Fibroblast of mammary gland (primary cell): Measurements from ENCODE around the gene TRIM68.

Experiments
- DNase-seq: peaks from one replicate; pipeline ENCODE4 v3.0.0-alpha.2; 2010; ENCODE audit warnings: low read depth
- H3K4me3 ChIP-seq: 2 replicates; pipeline ENCODE4 v1.5.1; 2011; ENCODE audit warnings: low read depth, mild to moderate bottlenecking, low read length, moderate library complexity; ENCODE audit not compliant: control insufficient read depth
- CTCF ChIP-seq: conservative IDR thresholded peaks from 2 replicates; pipeline ENCODE4 v1.5.1; 2011; ENCODE audit warnings: low read depth, low read length, inconsistent platforms; ENCODE audit not compliant: control insufficient read depth, insufficient read depth

Gene TRIM68

GRCh38 chr11:4607781-4608666 is at the start of gene TRIM68:
Gene TRIM68, minus strand, starts transcription at chr11:4608231. Its CDS starts 2,727 bp downstream, at chr11:4605504.
- no peak for TF ChIP-seq CTCF
- DNase-seq = peak; percentile 93
- peak within 1 kb of the TSS; percentile 71 for H3K4me3 ChIP-seq

- no peak overlapping the region for H3K4me3 ChIP-seq
- TF ChIP-seq CTCF = no peak
Observed at GRCh38 chr11:4654635-4655369, 46.8 kb upstream of the TRIM68 start.

GRCh38 chr11:4647766-4648165 is 39.7 kb upstream of the TRIM68 start:
- no peak for TF ChIP-seq CTCF
- no peak for DNase-seq
- no peak overlapping the region for H3K4me3 ChIP-seq

More at GRCh38 chr11:4654635-4655369, 46.8 kb upstream of the TRIM68 start:
- DNase-seq = no peak

- no peak for TF ChIP-seq CTCF
- H3K4me3 ChIP-seq = no peak overlapping the region
- DNase-seq = no peak
Observed at GRCh38 chr11:4645974-4646373, 37.9 kb upstream of the TRIM68 start.

- DNase-seq = no peak
- H3K4me3 ChIP-seq = no peak overlapping the region
- TF ChIP-seq CTCF = no peak
Observed at GRCh38 chr11:4644233-4644632, 36.2 kb upstream of the TRIM68 start.

GRCh38 chr11:4643682-4644081 is 35.7 kb upstream of the TRIM68 start, which contains the start of gene OR51E1:
Gene OR51E1, plus strand, starts transcription at chr11:4643982. Its CDS starts 8,545 bp downstream, at chr11:4652527.
- DNase-seq = no peak
- no peak within 1 kb of the TSS for H3K4me3 ChIP-seq
- TF ChIP-seq CTCF = no peak
